ENCODE measurements around the gene STX16.

STX16 gene

GRCh38 chr20:58655328-58656107, 4.4 kb downstream of the STX16 start:
- DNase-seq (ENCODE audit: low read depth), result no peak

- DNase-seq (ENCODE audit: low read depth), result no peak
Observed at GRCh38 chr20:58656831-58657230, 5.7 kb downstream of the STX16 start.

GRCh38 chr20:58657262-58657661, 6.2 kb downstream of the STX16 start:
- DNase-seq (ENCODE audit: low read depth), result no peak

- DNase-seq (ENCODE audit: low read depth), result no peak
Observed at GRCh38 chr20:58657986-58658385, 6.9 kb downstream of the STX16 start.

GRCh38 chr20:58658760-58659159, 7.7 kb downstream of the STX16 start:
- no peak for DNase-seq (ENCODE audit: low read depth)

- DNase-seq (ENCODE audit: low read depth), result no peak
Observed at GRCh38 chr20:58659841-58660240, 8.8 kb downstream of the STX16 start.

GRCh38 chr20:58660855-58661597, 9.9 kb downstream of the STX16 start:
- no peak for DNase-seq (ENCODE audit: low read depth)

- DNase-seq (ENCODE audit: low read depth), result no peak
Observed at GRCh38 chr20:58661598-58662473, 10.8 kb downstream of the STX16 start.

GRCh38 chr20:58664331-58664730, 13.2 kb downstream of the STX16 start:
- DNase-seq (ENCODE audit: low read depth), result no peak

GRCh38 chr20:58664883-58665282, 13.8 kb downstream of the STX16 start:
- no peak for DNase-seq (ENCODE audit: low read depth)

GRCh38 chr20:58665606-58666005, 14.5 kb downstream of the STX16 start:
- DNase-seq (ENCODE audit: low read depth), result no peak

- no peak for DNase-seq (ENCODE audit: low read depth)
Observed at GRCh38 chr20:58666702-58667101, 15.6 kb downstream of the STX16 start.

GRCh38 chr20:58667975-58668374, 16.9 kb downstream of the STX16 start:
- DNase-seq (ENCODE audit: low read depth), result no peak

GRCh38 chr20:58668901-58669286, 17.8 kb downstream of the STX16 start:
- DNase-seq (ENCODE audit: low read depth), result no peak

GRCh38 chr20:58669287-58670006, 18.4 kb downstream of the STX16 start:
- DNase-seq (ENCODE audit: low read depth), result no peak

GRCh38 chr20:58670102-58670501, 19.0 kb downstream of the STX16 start:
- DNase-seq (ENCODE audit: low read depth), result no peak

GRCh38 chr20:58670659-58671058, 19.6 kb downstream of the STX16 start:
- DNase-seq (ENCODE audit: low read depth), result no peak

- no peak for DNase-seq (ENCODE audit: low read depth)
Observed at GRCh38 chr20:58673119-58673518, 22.0 kb downstream of the STX16 start.

GRCh38 chr20:58675146-58675584, 24.1 kb downstream of the STX16 start:
- DNase-seq (ENCODE audit: low read depth), result no peak

- DNase-seq (ENCODE audit: low read depth), result no peak
Observed at GRCh38 chr20:58675641-58676040, 24.6 kb downstream of the STX16 start.

GRCh38 chr20:58676161-58676560, 25.1 kb downstream of the STX16 start:
- DNase-seq (ENCODE audit: low read depth), result no peak

GRCh38 chr20:58677079-58677604, 26.1 kb downstream of the STX16 start:
- no peak for DNase-seq (ENCODE audit: low read depth)

Data from stimulated activated CD4-positive, alpha-beta T cell treated with anti-CD3 and anti-CD28 coated beads, Interleukin-2, amount 100 ng/mL, for 4 hours (primary cell).